Psoas muscle (tissue), 8 donors: Measurements from ENCODE around the gene RGS12. TPM values are rescaled to one million over a fixed set of nuclear protein-coding genes. Genes with fewer than 3 reads are reported as not detected.
A peak's percentile ranks its signal among the peaks of the same experiment; 100 is the strongest.

ENCODE experiments used
- ATAC-seq, 4 donors: fragments of 200-7000 bp; cut with Tn5 transposase; one replicate each; pipeline ENCODE4 v1.9.1; 2020; ENCODE audit warnings: moderate library complexity in 3 of 4, mild to moderate bottlenecking in 2 of 4
- DNase-seq, 2 donors: peaks; one replicate each; pipeline ENCODE4 v3.0.0-alpha.2; 2020
- H3K27ac ChIP-seq: fragments of 200-600 bp; one replicate; pipeline ENCODE4 v1.8.0; 2022
- H3K27me3 ChIP-seq, 3 donors: fragments of 200-600 bp in 1 of 3; one replicate each; pipeline versions ENCODE4 v1.6.1 to v1.8.0; 2013 to 2022; ENCODE audit warnings: low read length in 2 of 3, mild to moderate bottlenecking in 2 of 3, moderate library complexity in 1 of 3; ENCODE audit not compliant: insufficient read depth in 3 of 3
- H3K36me3 ChIP-seq, 2 donors: fragments of 200-600 bp in 1 of 2; one replicate each; pipeline versions ENCODE4 v1.6.1 to v1.8.0; 2013 to 2022; ENCODE audit warnings: low read depth in 1 of 2, mild to moderate bottlenecking in 1 of 2, moderate library complexity in 1 of 2; ENCODE audit not compliant: insufficient read depth in 1 of 2
- H3K4me1 ChIP-seq: fragments of 200-600 bp; one replicate; pipeline ENCODE4 v1.8.0; 2022
- H3K4me3 ChIP-seq: fragments of 200-600 bp; one replicate; pipeline ENCODE4 v1.8.0; 2022; ENCODE audit warnings: mild to moderate bottlenecking
- H3K9me3 ChIP-seq: fragments of 200-600 bp; one replicate; pipeline ENCODE4 v1.8.0; 2022
- CTCF ChIP-seq: fragments of 200-600 bp; IDR thresholded peaks from one replicate; pipeline ENCODE4 v1.8.0; 2022; ENCODE audit warnings: antibody characterized with exemption
- WGBS, 3 donors: extraction: QIAGEN DNeasy Blood & Tissue Kit; methylation state at CpG; one replicate each; pipeline versions ENCODE4 v1.1.6 to v1.1.7; 2013; 5-methylcytosine and 5-hydroxymethylcytosine counted together
- intact Hi-C, 2 donors: fragments of 100-400 bp; cut with DNase I; formaldehyde crosslinking; loops; one replicate each; pipeline versions ENCODE4 v1.11.0 to v1.14.2; 2022
- polyA plus RNA-seq, 3 donors: library from polyadenylated mRNA; stranded (reverse); fragments of 200-250 nt; gene quantifications; one replicate each; pipeline ENCODE4 v1.2.3, GENCODE V29; 2013
- total RNA-seq, 4 donors: library from RNA; stranded (reverse); fragmentation: NEBNext Ultra II Directional in 2 of 4; extraction: Animal tissue kit (Norgen Biotek cat#: 25700) in 2 of 4; gene quantifications; one replicate each; pipeline versions ENCODE4 v1.2.1 to v1.2.4, GENCODE V29; 2021 to 2023
- donor health status: healthy with polysubstance abuse.
- donor health status: DM: no; HTN: no; CAD: no; lungs with moderate emphysema.
- donor health status: Bipolar disorder and iron deficiency.
- donor health status: healthy.
- donor health status: DM: yes; HTN: yes; CAD: no.
- donor health status: DM: no; HTN: no; CAD: no.
- donor health status: DM: no; HTN: no; CAD: no.
- donor health status: DM: yes; HTN: yes; CAD: no.

The RGS12 gene
- total and polyA plus RNA-seq, 7 donors: 7.5 to 29.0 (median 17.6) TPM

- WGBS, 3 donors: 65 to 70% (median 66%) methylated on average over 9 of the region's 9 CpGs
- Histone ChIP-seq H3K4me1 (peaks cover 35% of the 10 kb centered on the region), H3K36me3 (no peaks in the 10 kb centered on the region), H3K4me3 (no peak overlapping the region), H3K9me3 (no peaks in the 10 kb centered on the region), H3K27ac (no peak overlapping the region), H3K27me3 (no peaks in the 10 kb centered on the region)
- no peak for DNase-seq
- intact Hi-C loops: no loop called here
- TF ChIP-seq CTCF: no peak
- ATAC-seq: peak; percentile 48 to 78 (median 51)
These were observed 13.0 kb downstream of the RGS12 start for GRCh38 chr4:3305610-3306371.

- H3K9me3 ChIP-seq: no peaks in the 10 kb centered on the region
- no peaks in the 10 kb centered on the region for H3K27me3 ChIP-seq
- ATAC-seq (no peak), DNase-seq (no peak)
- intact Hi-C loops: no loop called here
- H3K4me3 ChIP-seq: no peak overlapping the region
- H3K27ac ChIP-seq: no peak overlapping the region
- no peak for TF ChIP-seq CTCF
- no peaks in the 10 kb centered on the region for H3K36me3 ChIP-seq
- H3K4me1 ChIP-seq: peaks cover 35% of the 10 kb centered on the region
- 72 to 85% (median 82%) methylated on average over 8 of the region's 8 CpGs for WGBS, 3 donors
These were observed 13.6 kb downstream of the RGS12 start for GRCh38 chr4:3306450-3306849.

- TF ChIP-seq CTCF: no peak
- ATAC-seq: no peak
- intact Hi-C loops: no loop called here
- no peak for DNase-seq
- WGBS, 3 donors: 88 to 93% (median 88%) methylated on average over 20 of the region's 20 CpGs
- Histone ChIP-seq H3K36me3 (no peaks in the 10 kb centered on the region), H3K4me1 (peaks cover 35% of the 10 kb centered on the region), H3K4me3 (no peak overlapping the region), H3K9me3 (no peaks in the 10 kb centered on the region), H3K27me3 (no peaks in the 10 kb centered on the region), H3K27ac (no peak overlapping the region)
These were observed 14.2 kb downstream of the RGS12 start for GRCh38 chr4:3307060-3307459.

- Histone ChIP-seq H3K9me3 (no peaks in the 10 kb centered on the region), H3K4me3 (no peak overlapping the region), H3K4me1 (peaks cover 35% of the 10 kb centered on the region), H3K36me3 (no peaks in the 10 kb centered on the region), H3K27ac (no peak overlapping the region), H3K27me3 (no peaks in the 10 kb centered on the region)
- 74 to 87% (median 81%) methylated on average over 12 of the region's 12 CpGs for WGBS, 3 donors
- no peak for TF ChIP-seq CTCF
- DNase-seq (no peak), ATAC-seq (no peak)
- intact Hi-C loops: no loop called here
These were observed 14.7 kb downstream of the RGS12 start for GRCh38 chr4:3307486-3307885.
